HepG2 (cell line): ENCODE measurements around the gene ARFGEF3. TPM values are rescaled to one million over a fixed set of nuclear protein-coding genes. Genes with fewer than 3 reads are reported as not detected.

Experiments used
- CREB1 ChIP-seq, 2 experiments: fragments of 450-650 bp in 1 of 2; IDR thresholded peaks; 2 replicates each; pipeline ENCODE4 v1.6.1; 2016 to 2017; ENCODE audit warnings: control low read depth in 1 of 2, mild to moderate bottlenecking in 1 of 2, missing compliant biosample characterization in 1 of 2, missing genetic modification characterization in 1 of 2
- HOXA9 ChIP-seq: sonication (generic); formaldehyde crosslinking; IDR thresholded peaks from 2 replicates; pipeline ENCODE4 v1.8.1; 2022; ENCODE audit warnings: missing genetic modification reagents, mild to moderate bottlenecking, moderate library complexity, borderline replicate concordance
- LCORL ChIP-seq, 2 experiments: fragments of 450-650 bp in 1 of 2; sonication (generic) in 1 of 2; formaldehyde crosslinking in 1 of 2; IDR thresholded peaks; 2 replicates each; pipeline versions ENCODE4 v1.5.0 to v1.6.1; 2017 to 2020; ENCODE audit warnings: antibody characterized with exemption in 1 of 2, missing genetic modification reagents in 1 of 2
- MTF2 ChIP-seq: sonication (generic); formaldehyde crosslinking; IDR thresholded peaks from 2 replicates; pipeline ENCODE4 v1.5.0; 2020; ENCODE audit warnings: missing genetic modification reagents, borderline replicate concordance
- NR2C2 ChIP-seq: sonication (generic); formaldehyde crosslinking; IDR thresholded peaks from 2 replicates; pipeline ENCODE4 v1.4.0; 2020; ENCODE audit warnings: missing genetic modification reagents, mild to moderate bottlenecking, moderate library complexity, borderline replicate concordance
- NRL ChIP-seq: sonication (generic); formaldehyde crosslinking; IDR thresholded peaks from 2 replicates; pipeline ENCODE4 v1.5.0; 2020; ENCODE audit warnings: missing genetic modification reagents, mild to moderate bottlenecking, moderate library complexity, borderline replicate concordance
- PAWR ChIP-seq: sonication (generic); formaldehyde crosslinking; IDR thresholded peaks from 2 replicates; pipeline ENCODE4 v1.4.0; 2020; ENCODE audit warnings: missing genetic modification reagents, mild to moderate bottlenecking, borderline replicate concordance
- ZMYM4 ChIP-seq: sonication (generic); formaldehyde crosslinking; IDR thresholded peaks from 2 replicates; pipeline ENCODE4 v1.8.1; 2023; ENCODE audit warnings: mild to moderate bottlenecking, missing genetic modification reagents
- ZNF230 ChIP-seq: sonication (generic); formaldehyde crosslinking; IDR thresholded peaks from 2 replicates; pipeline ENCODE4 v1.4.0; 2020; ENCODE audit warnings: mild to moderate bottlenecking, missing genetic modification reagents
- ZNF501 ChIP-seq: sonication (generic); formaldehyde crosslinking; IDR thresholded peaks from 2 replicates; pipeline ENCODE4 v1.5.1; 2020; ENCODE audit warnings: mild to moderate bottlenecking, moderate library complexity, missing genetic modification reagents
- ZNF530 ChIP-seq: sonication (generic); formaldehyde crosslinking; IDR thresholded peaks from 2 replicates; pipeline ENCODE4 v1.5.0; 2020; ENCODE audit warnings: low read depth, mild to moderate bottlenecking, missing genetic modification reagents
- ZNF75D ChIP-seq: sonication (generic); formaldehyde crosslinking; IDR thresholded peaks from 2 replicates; pipeline ENCODE4 v1.8.1; 2023; ENCODE audit warnings: missing genetic modification reagents, mild to moderate bottlenecking, borderline replicate concordance
- polyA plus RNA-seq, 8 experiments: library from polyadenylated mRNA; depleted of rRNA in 3 of 8; stranded (reverse) in 7 of 8; unstranded in 1 of 8; fragments of >200 nt; fragmentation: Illumina TruSeq in 4 of 8; extraction: Trizol in 4 of 8; gene quantifications; 2 replicates each; pipeline versions ENCODE4 v1.2.1 to v1.2.3, GENCODE V29; 2011 to 2016; ENCODE audit warnings: low read depth in 4 of 8, missing spikeins in 1 of 8, mixed read lengths in 1 of 8; ENCODE audit not compliant: insufficient read depth in 1 of 8
- total RNA-seq, 5 experiments: library from RNA; depleted of rRNA; stranded (reverse); fragments of >200 nt; fragmentation: Illumina TruSeq; extraction: Trizol; gene quantifications; 2 replicates each; pipeline ENCODE4 v1.2.3, GENCODE V29; 2016; ENCODE audit warnings: low read depth in 1 of 5
- TF ChIP-seq, protein P1 (sequence below): sonication (generic); formaldehyde crosslinking; IDR thresholded peaks from 2 replicates; pipeline ENCODE4 v1.5.0; 2020; ENCODE audit warnings: mild to moderate bottlenecking, missing genetic modification reagents, moderate library complexity
- TF ChIP-seq, protein P2 (sequence below): sonication (generic); formaldehyde crosslinking; IDR thresholded peaks from 2 replicates; pipeline ENCODE4 v1.8.0; 2022; ENCODE audit warnings: low read depth, missing genetic modification reagents

Gene ARFGEF3
- total and polyA plus RNA-seq, 2 of the 13 experiments (the other 11 are each of a cell fraction or from before 2014, with no cell fraction given) = 0.60 to 2.6 TPM

DNA sequence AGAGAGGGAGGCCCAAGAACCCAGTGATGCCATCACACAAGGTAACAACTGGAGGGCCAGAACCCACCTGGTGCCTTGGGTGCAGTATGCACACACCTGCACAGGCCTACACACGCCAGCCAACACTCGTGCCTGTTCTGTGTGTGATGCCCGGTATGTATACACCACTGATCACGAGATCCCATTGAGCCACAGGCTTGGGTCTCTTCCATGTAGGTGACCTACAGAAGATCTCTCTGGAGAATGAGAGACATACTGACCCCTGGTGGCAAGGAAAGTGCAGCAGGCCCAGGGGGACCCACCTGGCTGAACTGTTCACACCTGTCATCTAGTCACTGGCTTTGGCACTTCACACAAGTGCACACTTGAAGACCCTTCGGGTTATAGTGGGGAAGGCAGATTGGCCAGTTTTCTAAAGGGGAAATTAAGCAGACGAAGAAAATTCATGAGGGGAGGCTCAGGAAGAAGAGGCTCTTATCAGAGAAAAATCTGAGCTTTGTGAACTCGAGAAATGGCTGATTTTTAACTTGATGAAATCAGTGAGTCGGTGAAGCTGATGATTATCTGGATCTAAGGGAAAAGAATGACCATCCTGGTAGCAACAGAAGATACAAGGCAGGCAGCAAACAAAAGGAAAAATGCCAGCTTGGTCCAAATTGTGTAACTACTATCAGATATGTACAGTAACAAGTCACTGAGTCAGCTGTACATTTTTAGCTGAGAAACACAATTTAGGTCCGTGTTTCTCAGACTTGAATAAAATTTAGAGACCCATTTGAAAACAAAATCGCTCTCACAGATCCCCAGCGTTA is 125.6 kb downstream of the ARFGEF3 start (continued):
- TF ChIP-seq, protein P1, sequence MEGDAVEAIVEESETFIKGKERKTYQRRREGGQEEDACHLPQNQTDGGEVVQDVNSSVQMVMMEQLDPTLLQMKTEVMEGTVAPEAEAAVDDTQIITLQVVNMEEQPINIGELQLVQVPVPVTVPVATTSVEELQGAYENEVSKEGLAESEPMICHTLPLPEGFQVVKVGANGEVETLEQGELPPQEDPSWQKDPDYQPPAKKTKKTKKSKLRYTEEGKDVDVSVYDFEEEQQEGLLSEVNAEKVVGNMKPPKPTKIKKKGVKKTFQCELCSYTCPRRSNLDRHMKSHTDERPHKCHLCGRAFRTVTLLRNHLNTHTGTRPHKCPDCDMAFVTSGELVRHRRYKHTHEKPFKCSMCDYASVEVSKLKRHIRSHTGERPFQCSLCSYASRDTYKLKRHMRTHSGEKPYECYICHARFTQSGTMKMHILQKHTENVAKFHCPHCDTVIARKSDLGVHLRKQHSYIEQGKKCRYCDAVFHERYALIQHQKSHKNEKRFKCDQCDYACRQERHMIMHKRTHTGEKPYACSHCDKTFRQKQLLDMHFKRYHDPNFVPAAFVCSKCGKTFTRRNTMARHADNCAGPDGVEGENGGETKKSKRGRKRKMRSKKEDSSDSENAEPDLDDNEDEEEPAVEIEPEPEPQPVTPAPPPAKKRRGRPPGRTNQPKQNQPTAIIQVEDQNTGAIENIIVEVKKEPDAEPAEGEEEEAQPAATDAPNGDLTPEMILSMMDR = peak; percentile 95
- TF ChIP-seq LCORL (IDR thresholded peaks at IDR 0.05) (no peak), LCORL (CRISPR knock-in tag; IDR thresholded peaks at IDR 0.05) (no peak), ZNF75D (CRISPR knock-in tag) (no peak), NR2C2 (no peak), ZMYM4 (CRISPR knock-in tag) (peak; percentile 56; the same call in 1 of the 2 replicates), NRL (0 out of 2 replicates have a peak, but pooled peaks have one; percentile 36), MTF2 (CRISPR knock-in tag) (no peak), HOXA9 (CRISPR knock-in tag) (no peak), CREB1 (IDR thresholded peaks at IDR 0.05) (no peak), CREB1 (CRISPR knock-in tag; IDR thresholded peaks at IDR 0.05) (no peak), ZNF530 (no peak), PAWR (CRISPR knock-in tag) (no peak), ZNF501 (peak; percentile 41; the same call in 1 of the 2 replicates), ZNF230 (no peak)
- TF ChIP-seq, protein P2, sequence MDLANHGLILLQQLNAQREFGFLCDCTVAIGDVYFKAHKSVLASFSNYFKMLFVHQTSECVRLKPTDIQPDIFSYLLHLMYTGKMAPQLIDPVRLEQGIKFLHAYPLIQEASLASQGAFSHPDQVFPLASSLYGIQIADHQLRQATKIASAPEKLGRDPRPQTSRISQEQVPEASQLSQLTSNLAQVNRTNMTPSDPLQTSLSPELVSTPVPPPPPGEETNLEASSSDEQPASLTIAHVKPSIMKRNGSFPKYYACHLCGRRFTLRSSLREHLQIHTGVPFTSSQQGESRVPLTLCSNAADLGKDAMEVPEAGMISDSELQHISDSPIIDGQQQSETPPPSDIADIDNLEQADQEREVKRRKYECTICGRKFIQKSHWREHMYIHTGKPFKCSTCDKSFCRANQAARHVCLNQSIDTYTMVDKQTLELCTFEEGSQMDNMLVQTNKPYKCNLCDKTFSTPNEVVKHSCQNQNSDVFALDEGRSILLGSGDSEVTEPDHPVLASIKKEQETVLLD (CRISPR knock-in tag) = no peak
